GM23248 (cell line): ENCODE results near the gene ALX3. TPM values are rescaled to one million over a fixed set of nuclear protein-coding genes. Genes with fewer than 3 reads are reported as not detected.

Experiments used
- DNase-seq: peaks from one replicate; pipeline ENCODE4 v3.0.0-alpha.2; 2015
- H2AFZ ChIP-seq: fragments of 200-600 bp; sonication (generic); 2 replicates; pipeline ENCODE4 v1.6.1; 2016; ENCODE audit warnings: antibody characterized with exemption
- H3F3A ChIP-seq: fragments of 200-600 bp; sonication (generic); 2 replicates; pipeline ENCODE4 v1.6.1; 2016; ENCODE audit warnings: mild to moderate bottlenecking, antibody characterized with exemption, mixed run types; ENCODE audit not compliant: insufficient read depth
- H3K27ac ChIP-seq: fragments of 200-600 bp; sonication (generic); 2 replicates; pipeline ENCODE4 v1.5.1; 2016; ENCODE audit warnings: mild to moderate bottlenecking
- H3K27me3 ChIP-seq: fragments of 200-600 bp; sonication (generic); replicated peaks from 2 replicates; pipeline ENCODE4 v1.6.1; 2016; ENCODE audit warnings: mild to moderate bottlenecking; ENCODE audit not compliant: insufficient read depth
- H3K36me3 ChIP-seq: fragments of 200-600 bp; sonication (generic); 2 replicates; pipeline ENCODE4 v1.6.1; 2016; ENCODE audit warnings: low read depth, mild to moderate bottlenecking
- H3K4me1 ChIP-seq: fragments of 200-600 bp; sonication (generic); 2 replicates; pipeline ENCODE4 v1.6.1; 2016; ENCODE audit warnings: mild to moderate bottlenecking; ENCODE audit not compliant: insufficient read depth
- H3K4me2 ChIP-seq: fragments of 200-600 bp; sonication (generic); one replicate; pipeline ENCODE4 v1.6.1; 2016; ENCODE audit warnings: mild to moderate bottlenecking; ENCODE audit not compliant: unreplicated experiment
- H3K4me3 ChIP-seq: fragments of 200-600 bp; sonication (generic); 2 replicates; pipeline ENCODE4 v1.5.1; 2016; ENCODE audit warnings: mild to moderate bottlenecking
- H3K79me2 ChIP-seq: fragments of 200-600 bp; sonication (generic); 2 replicates; pipeline ENCODE4 v1.6.1; 2016; ENCODE audit warnings: mild to moderate bottlenecking; ENCODE audit not compliant: insufficient read depth
- H3K9ac ChIP-seq: fragments of 200-600 bp; sonication (generic); 2 replicates; pipeline ENCODE4 v1.6.1; 2016; ENCODE audit warnings: mild to moderate bottlenecking
- H3K9me2 ChIP-seq: fragments of 200-600 bp; sonication (generic); 2 replicates; pipeline ENCODE4 v1.6.1; 2016; ENCODE audit warnings: mixed run types, mild to moderate bottlenecking, moderate library complexity; ENCODE audit not compliant: insufficient read depth
- H3K9me3 ChIP-seq: fragments of 200-600 bp; sonication (generic); one replicate; pipeline ENCODE4 v1.6.1; 2017; ENCODE audit warnings: low read depth
- H4K20me1 ChIP-seq: fragments of 200-600 bp; sonication (generic); 2 replicates; pipeline ENCODE4 v1.6.0; 2016; ENCODE audit not compliant: insufficient read depth
- EZH2 ChIP-seq: fragments of 200-600 bp; sonication (generic); IDR thresholded peaks from 2 replicates; pipeline ENCODE4 v1.6.1; 2018; ENCODE audit warnings: antibody characterized with exemption, mild to moderate bottlenecking; ENCODE audit not compliant: insufficient read depth, poor library complexity, severe bottlenecking
- EZH2phosphoT487 ChIP-seq: fragments of 200-600 bp; sonication (generic); IDR thresholded peaks from 2 replicates; pipeline ENCODE4 v1.6.1; 2018; ENCODE audit warnings: antibody characterized with exemption, moderate library complexity, mild to moderate bottlenecking, low read depth; ENCODE audit not compliant: insufficient read depth
- WGBS, 2 experiments: methylation state at CpG; one replicate each; pipeline ENCODE4 v1.1.6; 2015 to 2017; ENCODE audit warnings: low lambda C conversion rate in 2 of 2, low coverage in 1 of 2; ENCODE audit errors: missing lambda C conversion rate in 2 of 2; 5-methylcytosine and 5-hydroxymethylcytosine counted together
- in situ Hi-C: fragments of 300-500 bp; cut with MboI; formaldehyde crosslinking; loops from 2 replicates; pipeline ENCODE4 v1.15.0; 2020
- polyA plus RNA-seq: library from polyadenylated mRNA; unstranded; fragments of >200 nt; fragmentation: Nextera tagmentation; extraction: Ambion mirVana; gene quantifications from 2 replicates; pipeline ENCODE4 v1.2.1, GENCODE V29; 2016
- total RNA-seq: library from RNA; depleted of rRNA; stranded (reverse); fragments of >200 nt; shearing (Covaris generic); gene quantifications from 2 replicates; pipeline ENCODE4 v1.2.3, GENCODE V29; 2014

Gene ALX3
- total and polyA plus RNA-seq, 2 experiments from 2014 or later = not detected

DNA sequence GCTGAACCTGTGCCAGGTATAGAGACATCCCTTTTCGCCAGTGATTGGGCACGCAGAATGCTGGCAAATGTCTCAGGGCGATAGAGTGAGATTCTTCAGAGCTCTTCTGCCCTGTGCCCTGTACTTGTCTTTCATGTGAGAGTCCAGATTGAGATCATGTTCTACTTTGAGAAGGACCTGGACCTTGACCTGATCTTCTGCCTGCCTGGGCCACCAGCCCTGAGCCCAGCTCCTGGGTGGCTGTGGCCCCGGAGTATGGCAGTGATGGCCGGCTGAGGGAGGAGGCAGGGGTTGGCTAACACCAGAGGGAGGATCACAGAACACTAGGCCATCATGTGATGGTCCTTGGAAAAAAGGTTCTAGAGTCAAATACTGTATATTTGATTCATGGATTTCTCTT, 22.2 kb downstream of the ALX3 start:
- no peak for TF ChIP-seq EZH2
- TF ChIP-seq EZH2phosphoT487 = no peak
- peaks cover 43% of the 10 kb centered on the region for H3F3A ChIP-seq
- no peaks in the 10 kb centered on the region for H3K9me3 ChIP-seq
- no peak overlapping the region for H2AFZ ChIP-seq
- H3K9me2 ChIP-seq = no peaks in the 10 kb centered on the region
- H3K9ac ChIP-seq = no peak overlapping the region
- H3K79me2 ChIP-seq = no peaks in the 10 kb centered on the region
- 90 to 95% methylated on average over 5 of the region's 5 CpGs for WGBS, 2 experiments
- no peak for DNase-seq
- no peaks in the 10 kb centered on the region for H4K20me1 ChIP-seq
- H3K4me1 ChIP-seq = peaks cover 28% of the 10 kb centered on the region
- H3K27ac ChIP-seq = no peak overlapping the region
- H3K27me3 ChIP-seq = no peaks in the 10 kb centered on the region
- in situ Hi-C loops = no loop called here
- H3K36me3 ChIP-seq = peaks cover 67% of the 10 kb centered on the region
- H3K4me3 ChIP-seq = no peak overlapping the region
- H3K4me2 ChIP-seq = no peak overlapping the region

DNA sequence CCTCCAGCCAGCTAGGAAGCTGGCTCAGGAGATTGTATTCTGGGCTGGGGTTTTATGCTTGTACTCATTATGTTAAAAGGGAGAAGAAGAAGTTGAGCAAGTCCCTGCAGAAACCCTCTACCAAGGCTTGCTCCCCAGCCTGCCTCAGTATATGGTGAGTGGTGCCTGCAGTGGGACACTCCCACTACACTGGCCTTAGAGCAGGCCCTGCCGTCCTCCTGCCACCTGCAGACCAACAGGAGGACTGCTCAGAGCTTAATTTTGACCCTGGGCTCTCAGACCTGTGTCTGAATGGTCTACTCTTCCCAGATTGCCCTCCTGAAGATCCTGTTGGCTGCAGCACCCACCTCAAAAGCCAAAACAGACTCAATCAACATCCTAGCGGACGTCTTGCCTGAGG, 23.0 kb downstream of the ALX3 start:
- Histone ChIP-seq H3K4me2 (no peak overlapping the region), H3F3A (peaks cover 43% of the 10 kb centered on the region), H3K36me3 (peaks cover 64% of the 10 kb centered on the region), H3K4me3 (no peak overlapping the region), H2AFZ (no peak overlapping the region), H3K9ac (no peak overlapping the region), H3K27ac (no peak overlapping the region), H3K79me2 (no peaks in the 10 kb centered on the region), H4K20me1 (no peaks in the 10 kb centered on the region), H3K9me2 (no peaks in the 10 kb centered on the region), H3K9me3 (no peaks in the 10 kb centered on the region), H3K4me1 (peaks cover 28% of the 10 kb centered on the region), H3K27me3 (no peaks in the 10 kb centered on the region)
- in situ Hi-C loops = no loop called here
- WGBS, 2 experiments = 69 to 76% methylated on average over 3 of the region's 3 CpGs
- TF ChIP-seq EZH2phosphoT487 (no peak), EZH2 (no peak)
- no peak for DNase-seq

DNA sequence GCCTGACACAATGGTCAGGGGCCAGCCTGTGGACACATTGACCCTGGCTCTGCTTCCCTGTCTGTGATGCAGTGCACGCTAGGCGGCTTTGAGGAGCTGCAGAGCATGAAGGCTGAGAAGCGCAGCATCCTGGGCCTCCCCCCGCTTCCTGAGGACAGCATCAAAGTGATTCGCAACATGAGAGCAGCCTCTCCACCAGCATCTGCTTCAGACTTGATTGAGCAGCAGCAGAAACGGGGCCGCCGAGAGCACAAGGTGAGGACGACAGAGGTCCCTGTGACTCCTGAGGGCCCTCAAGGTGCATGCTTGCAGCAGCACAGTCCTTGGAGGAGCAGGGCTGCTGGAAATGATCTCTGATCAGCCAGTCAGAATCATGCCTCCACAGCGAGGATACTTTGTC, 27.5 kb downstream of the ALX3 start:
- Histone ChIP-seq H3K79me2 (peaks cover 21% of the 10 kb centered on the region), H3K4me2 (no peak overlapping the region), H3K27ac (no peak overlapping the region), H3K36me3 (peaks cover 84% of the 10 kb centered on the region), H3K27me3 (no peaks in the 10 kb centered on the region), H3K9me2 (no peaks in the 10 kb centered on the region), H3K4me3 (no peak overlapping the region), H3K4me1 (no peaks in the 10 kb centered on the region), H3K9me3 (no peaks in the 10 kb centered on the region), H3K9ac (no peak overlapping the region), H3F3A (peaks cover 6% of the 10 kb centered on the region), H4K20me1 (no peaks in the 10 kb centered on the region), H2AFZ (no peak overlapping the region)
- TF ChIP-seq EZH2 (no peak), EZH2phosphoT487 (no peak)
- in situ Hi-C loops = no loop called here
- WGBS, 2 experiments = 97 to 99% methylated on average over 10 of the region's 10 CpGs
- DNase-seq = no peak

GRCh38 chr1:110040548-110040947, 29.9 kb downstream of the ALX3 start:
- Histone ChIP-seq H3K9me3 (no peaks in the 10 kb centered on the region), H3K27me3 (no peaks in the 10 kb centered on the region), H3K9me2 (no peaks in the 10 kb centered on the region), H3K4me2 (no peak overlapping the region), H3K4me1 (peaks cover 10% of the 10 kb centered on the region), H3K79me2 (peaks cover 43% of the 10 kb centered on the region), H3F3A (peaks cover 3% of the 10 kb centered on the region), H3K4me3 (no peak overlapping the region), H2AFZ (no peak overlapping the region), H4K20me1 (no peaks in the 10 kb centered on the region; the same call in 1 of the 2 replicates), H3K36me3 (peaks cover 66% of the 10 kb centered on the region), H3K27ac (no peak overlapping the region), H3K9ac (no peak overlapping the region)
- peak; percentile 22 for DNase-seq
- in situ Hi-C loops = no loop called here
- WGBS, 2 experiments = 73 to 77% methylated on average over 4 of the region's 4 CpGs
- TF ChIP-seq EZH2 (no peak), EZH2phosphoT487 (no peak)

DNA sequence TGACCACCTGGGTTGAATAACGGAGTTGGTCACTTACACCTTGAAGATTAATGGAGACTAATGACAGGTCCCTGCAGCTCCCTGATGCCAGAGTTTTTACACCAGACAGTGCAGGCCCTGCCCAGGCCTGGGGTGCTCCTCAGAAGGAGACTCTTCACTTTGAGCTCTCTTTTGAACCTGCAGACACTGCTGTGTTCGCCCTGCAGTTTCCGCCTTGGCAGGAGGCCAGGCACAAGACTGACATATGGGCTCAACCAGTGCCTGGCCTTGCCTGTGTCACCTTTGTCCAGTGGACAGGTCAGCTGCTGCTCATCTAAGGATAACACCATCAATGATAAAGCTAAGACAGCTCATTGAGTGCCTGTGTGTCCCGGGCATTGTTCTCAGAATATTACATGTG, 30.8 kb downstream of the ALX3 start:
- H3K9me2 ChIP-seq = no peaks in the 10 kb centered on the region
- no peak overlapping the region for H3K4me2 ChIP-seq
- no peaks in the 10 kb centered on the region for H3K27me3 ChIP-seq
- peaks cover 11% of the 10 kb centered on the region for H3K4me1 ChIP-seq
- peaks cover 6% of the 10 kb centered on the region for H3F3A ChIP-seq
- peaks cover 59% of the 10 kb centered on the region for H3K36me3 ChIP-seq
- H3K27ac ChIP-seq = no peak overlapping the region
- in situ Hi-C loops = no loop called here
- no peak for TF ChIP-seq EZH2phosphoT487
- no peak for TF ChIP-seq EZH2
- no peak overlapping the region for H2AFZ ChIP-seq
- DNase-seq = no peak
- H3K9me3 ChIP-seq = no peaks in the 10 kb centered on the region
- no peak overlapping the region for H3K4me3 ChIP-seq
- H4K20me1 ChIP-seq = no peaks in the 10 kb centered on the region; the same call in 1 of the 2 replicates
- no peak overlapping the region for H3K9ac ChIP-seq
- 74 to 85% methylated on average over 3 to 4 of the region's 4 CpGs for whole genome bisulfite sequencing, 2 experiments
- H3K79me2 ChIP-seq = peaks cover 50% of the 10 kb centered on the region
